ENCODE measurements around the gene KDM4C.

Gene KDM4C

GRCh38 chr9:7125231-7125630 lies 367.5 kb downstream of the KDM4C start:
- no peak for DNase-seq

GRCh38 chr9:7129391-7129790 lies 371.6 kb downstream of the KDM4C start:
- DNase-seq = no peak

GRCh38 chr9:7130266-7130820 lies 372.6 kb downstream of the KDM4C start:
- no peak for DNase-seq

GRCh38 chr9:7132605-7133004 lies 374.8 kb downstream of the KDM4C start:
- DNase-seq = no peak

- DNase-seq = no peak
Observed at GRCh38 chr9:7135735-7136134, 378.0 kb downstream of the KDM4C start.

GRCh38 chr9:7137040-7137439 lies 379.3 kb downstream of the KDM4C start:
- no peak for DNase-seq

GRCh38 chr9:7137571-7137970 lies 379.8 kb downstream of the KDM4C start:
- no peak for DNase-seq

GRCh38 chr9:7139886-7140285 lies 382.1 kb downstream of the KDM4C start:
- no peak for DNase-seq

- DNase-seq = no peak
Observed at GRCh38 chr9:7140401-7140800, 382.6 kb downstream of the KDM4C start.

GRCh38 chr9:7143645-7144200 lies 385.9 kb downstream of the KDM4C start:
- no peak for DNase-seq

GRCh38 chr9:7144265-7145046 lies 386.7 kb downstream of the KDM4C start:
- no peak for DNase-seq

- DNase-seq = no peak
Observed at GRCh38 chr9:7145361-7146069, 387.7 kb downstream of the KDM4C start.

- DNase-seq = no peak
Observed at GRCh38 chr9:7146582-7146981, 388.8 kb downstream of the KDM4C start.

GRCh38 chr9:7147121-7148090 lies 389.6 kb downstream of the KDM4C start:
- DNase-seq = peak in 8 of 58 donors; percentile 6 to 27 (median 13)

- DNase-seq = no peak
Observed at GRCh38 chr9:7148243-7148765, 390.5 kb downstream of the KDM4C start.

GRCh38 chr9:7149258-7149657 lies 391.5 kb downstream of the KDM4C start:
- DNase-seq = peak in 1 of 58 donors; percentile 26

- DNase-seq = no peak
Observed at GRCh38 chr9:7150153-7150890, 392.5 kb downstream of the KDM4C start.

- no peak for DNase-seq
Observed at GRCh38 chr9:7153134-7153533, 395.4 kb downstream of the KDM4C start.

- DNase-seq = no peak
Observed at GRCh38 chr9:7153566-7153965, 395.8 kb downstream of the KDM4C start.
